ENCODE results near the gene ANKRD11.

Gene ANKRD11

GRCh38 chr16:89482150-89482816 is 8.1 kb downstream of the ANKRD11 start:
- no peak for DNase-seq (ENCODE audit: low read depth)
- H3K4me3 ChIP-seq (ENCODE audit: low read depth, low read length) = no peak overlapping the region

GRCh38 chr16:89481356-89481955 is 8.9 kb downstream of the ANKRD11 start:
- no peak for DNase-seq (ENCODE audit: low read depth)
- no peak for TF ChIP-seq CTCF (IDR thresholded peaks at IDR 0.05; ENCODE audit: low read depth, low read length, missing control alignments)

More at GRCh38 chr16:89482150-89482816, 8.1 kb downstream of the ANKRD11 start:
- TF ChIP-seq CTCF (IDR thresholded peaks at IDR 0.05; ENCODE audit: low read depth, low read length, missing control alignments) = no peak

GRCh38 chr16:89478576-89479221 is 11.7 kb downstream of the ANKRD11 start:
- H3K4me3 ChIP-seq (ENCODE audit: low read depth, low read length) = no peak overlapping the region
- TF ChIP-seq CTCF (IDR thresholded peaks at IDR 0.05; ENCODE audit: low read depth, low read length, missing control alignments) = no peak
- DNase-seq (ENCODE audit: low read depth) = no peak

More at GRCh38 chr16:89481356-89481955, 8.9 kb downstream of the ANKRD11 start:
- H3K4me3 ChIP-seq (ENCODE audit: low read depth, low read length) = no peak overlapping the region

GRCh38 chr16:89476811-89477261 is 13.5 kb downstream of the ANKRD11 start:
- no peak for DNase-seq (ENCODE audit: low read depth)
- no peak for TF ChIP-seq CTCF (IDR thresholded peaks at IDR 0.05; ENCODE audit: low read depth, low read length, missing control alignments)

GRCh38 chr16:89476379-89476778 is 14.0 kb downstream of the ANKRD11 start:
- DNase-seq (ENCODE audit: low read depth) = no peak
- no peak for TF ChIP-seq CTCF (IDR thresholded peaks at IDR 0.05; ENCODE audit: low read depth, low read length, missing control alignments)
- H3K4me3 ChIP-seq (ENCODE audit: low read depth, low read length) = no peak overlapping the region

More at GRCh38 chr16:89476811-89477261, 13.5 kb downstream of the ANKRD11 start:
- no peak overlapping the region; the same call in 1 of the 2 replicates for H3K4me3 ChIP-seq (ENCODE audit: low read depth, low read length)

- no peak for TF ChIP-seq CTCF (IDR thresholded peaks at IDR 0.05; ENCODE audit: low read depth, low read length, missing control alignments)
- no peak overlapping the region for H3K4me3 ChIP-seq (ENCODE audit: low read depth, low read length)
- DNase-seq (ENCODE audit: low read depth) = no peak
These were observed 15.2 kb downstream of the ANKRD11 start for GRCh38 chr16:89475144-89475543.

All from GM12864 (cell line).